Stimulated activated CD8-positive, alpha-beta memory T cell treated with anti-CD3 and anti-CD28 coated beads, Interleukin-15, amount 100 ng/mL, for 4 hours (primary cell): Measurements from ENCODE around the gene ELF3.
"Not testable (repeated sequence)": the region's sequence is repeated elsewhere in the genome, so short reads cannot be mapped to it uniquely, and the experiment has no call there.

Experiments
- DNase-seq, 2 donors: peaks; one replicate each; pipeline ENCODE4 v3.0.0-alpha.2; 2020; ENCODE audit warnings: low read depth in 2 of 2

Gene ELF3

GRCh38 chr1:202034683-202035462, 24.5 kb downstream of the ELF3 start:
- no peak for DNase-seq

GRCh38 chr1:202036595-202037387, 26.4 kb downstream of the ELF3 start:
- DNase-seq = no peak

GRCh38 chr1:202037706-202038296, 27.4 kb downstream of the ELF3 start:
- no peak for DNase-seq

- no peak for DNase-seq
These were observed 28.4 kb downstream of the ELF3 start for GRCh38 chr1:202038688-202039346.

- DNase-seq = no peak
These were observed 35.3 kb downstream of the ELF3 start for GRCh38 chr1:202045705-202046104.

- DNase-seq = no peak
These were observed 35.8 kb downstream of the ELF3 start for GRCh38 chr1:202046227-202046626.

DNA sequence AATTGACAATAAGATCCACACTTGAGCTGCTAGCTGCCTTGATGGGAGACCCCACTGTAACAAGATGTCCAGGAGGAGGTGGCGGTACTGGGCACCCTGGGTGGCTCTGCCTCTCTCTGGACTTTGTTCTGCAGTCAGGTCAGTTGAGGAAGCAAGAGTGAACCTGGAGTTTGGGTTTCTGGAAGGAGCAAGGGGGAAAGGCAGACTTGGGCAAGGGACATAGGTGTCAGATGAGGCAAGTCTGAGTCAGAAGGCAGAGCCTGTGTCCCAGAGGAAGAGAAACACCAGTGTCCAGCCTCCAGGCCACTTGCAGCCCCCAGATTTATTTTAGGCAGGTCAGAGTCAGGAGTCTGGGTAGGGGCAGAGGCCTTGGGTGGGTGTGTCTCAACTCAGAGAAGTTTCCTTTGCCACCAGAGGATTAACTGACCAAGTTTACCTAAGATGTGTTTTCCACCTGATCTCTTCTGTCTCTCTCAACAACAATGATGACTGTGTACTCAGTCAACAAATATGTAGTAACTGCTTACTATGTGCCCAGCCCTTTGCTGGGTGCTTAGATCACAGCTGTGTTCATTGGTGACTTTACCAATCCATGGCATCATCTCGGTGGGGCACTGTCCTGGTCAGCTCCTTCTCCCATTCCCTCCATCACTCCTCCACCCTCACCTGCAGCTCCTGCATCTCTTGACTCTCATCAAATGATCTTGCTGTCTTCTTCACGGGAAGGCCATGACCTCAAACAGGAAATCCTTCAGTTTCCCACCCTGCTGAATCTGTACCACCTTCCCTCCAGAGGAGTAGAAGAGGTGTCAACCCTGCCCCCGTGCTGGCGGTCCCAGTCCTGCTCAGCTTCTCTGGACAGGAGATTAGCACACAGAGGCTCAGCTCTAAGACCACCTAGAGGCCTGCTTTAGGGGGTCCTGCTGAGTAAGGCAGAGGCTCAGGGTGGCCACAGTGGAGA, 36.6 kb downstream of the ELF3 start:
- no peak for DNase-seq

DNA sequence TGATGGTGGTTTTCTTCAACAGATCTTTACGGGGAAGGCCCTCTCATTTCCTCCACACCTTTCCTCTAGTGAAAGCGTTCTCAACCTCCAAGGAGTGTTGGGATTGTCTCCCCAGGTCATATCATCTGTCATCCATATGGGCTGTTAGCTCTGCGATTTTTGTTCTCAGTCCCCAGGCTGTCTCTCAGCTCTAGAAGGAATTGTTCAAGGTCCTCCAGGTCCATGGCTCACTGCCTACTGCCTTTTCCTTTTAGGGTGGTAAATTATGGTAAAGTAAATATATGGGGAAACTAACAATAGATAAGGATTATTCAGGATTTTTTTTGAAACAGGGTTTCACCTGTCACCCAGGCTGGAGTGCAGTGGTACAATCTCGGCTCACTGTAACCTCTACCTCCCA, 37.6 kb downstream of the ELF3 start:
- DNase-seq = no peak

DNA sequence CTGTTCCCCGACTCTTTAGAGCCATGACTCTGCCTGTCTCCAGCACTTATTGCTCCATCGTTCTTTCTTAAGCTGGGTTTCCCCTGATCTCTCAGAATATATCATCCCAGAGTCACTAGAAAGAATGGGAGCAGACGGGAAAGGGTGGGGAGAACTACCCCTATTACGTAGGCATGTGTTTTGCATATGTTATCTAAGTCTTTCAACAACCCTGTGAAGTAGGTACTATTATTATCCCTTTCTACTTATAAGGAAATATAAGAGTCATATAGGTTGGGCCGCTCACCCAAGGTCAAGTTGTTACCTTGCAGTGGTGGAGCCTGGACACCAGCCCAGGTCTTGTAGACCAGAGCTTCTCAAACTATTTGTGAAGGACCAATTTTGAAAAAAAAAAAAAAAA, 38.7 kb downstream of the ELF3 start:
- DNase-seq = no peak

GRCh38 chr1:202054094-202054493, 43.7 kb downstream of the ELF3 start:
- no peak for DNase-seq

DNA sequence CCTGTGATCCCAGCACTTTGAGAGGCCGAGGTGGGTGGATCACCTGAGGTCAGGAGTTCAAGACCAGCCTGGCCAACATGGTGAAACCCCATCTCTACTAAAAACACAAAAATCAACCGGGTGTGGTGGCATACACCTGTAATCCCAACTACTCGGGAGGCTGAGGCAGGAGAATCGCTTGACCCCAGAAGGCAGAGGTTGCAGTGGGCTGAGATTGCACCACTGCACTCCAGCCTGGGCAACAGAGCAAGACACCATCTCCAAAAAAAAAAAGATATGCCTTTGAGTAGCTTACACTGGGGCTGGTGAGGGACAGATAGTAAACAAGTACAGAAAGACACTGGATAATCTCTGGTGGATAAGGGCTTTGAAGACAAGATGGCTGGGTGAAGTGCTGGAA, 44.3 kb downstream of the ELF3 start:
- not testable (repeated sequence) for DNase-seq

DNA sequence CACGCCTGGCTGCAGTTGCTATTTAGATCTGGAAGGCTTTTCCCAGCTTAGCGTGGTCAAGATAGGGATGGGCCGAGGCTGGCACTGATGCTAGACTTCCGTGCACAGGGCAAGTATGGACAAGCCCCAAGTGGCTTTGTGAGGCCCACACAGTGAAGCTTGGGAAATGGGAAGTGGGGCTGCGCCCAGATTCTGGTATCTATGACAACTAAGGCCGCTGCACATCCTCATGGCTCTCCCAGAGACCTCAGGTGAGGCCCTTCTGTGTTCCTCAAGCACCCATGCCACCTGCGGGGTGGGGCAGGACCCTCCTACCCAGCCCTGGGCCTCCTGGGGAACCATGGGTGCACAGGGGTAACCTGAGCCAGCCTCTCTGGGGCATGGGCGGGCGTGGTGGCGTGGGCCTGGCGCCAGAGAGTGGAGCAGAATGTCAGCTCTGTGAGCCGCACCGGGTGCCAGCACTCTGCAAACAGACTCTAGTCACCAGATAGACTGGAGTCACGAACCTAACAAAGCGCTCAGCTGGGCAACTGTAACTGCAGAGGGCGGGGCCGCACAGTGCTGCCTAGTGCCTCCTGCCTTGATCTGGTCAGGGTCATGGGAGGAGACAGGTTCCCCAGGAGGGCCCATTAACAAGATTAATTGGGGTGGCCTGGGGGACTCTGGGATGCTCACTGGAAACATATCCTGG, 46.4 kb downstream of the ELF3 start:
- DNase-seq = no peak

- not testable (repeated sequence) for DNase-seq
These were observed 46.9 kb downstream of the ELF3 start for GRCh38 chr1:202057335-202057704.

DNA sequence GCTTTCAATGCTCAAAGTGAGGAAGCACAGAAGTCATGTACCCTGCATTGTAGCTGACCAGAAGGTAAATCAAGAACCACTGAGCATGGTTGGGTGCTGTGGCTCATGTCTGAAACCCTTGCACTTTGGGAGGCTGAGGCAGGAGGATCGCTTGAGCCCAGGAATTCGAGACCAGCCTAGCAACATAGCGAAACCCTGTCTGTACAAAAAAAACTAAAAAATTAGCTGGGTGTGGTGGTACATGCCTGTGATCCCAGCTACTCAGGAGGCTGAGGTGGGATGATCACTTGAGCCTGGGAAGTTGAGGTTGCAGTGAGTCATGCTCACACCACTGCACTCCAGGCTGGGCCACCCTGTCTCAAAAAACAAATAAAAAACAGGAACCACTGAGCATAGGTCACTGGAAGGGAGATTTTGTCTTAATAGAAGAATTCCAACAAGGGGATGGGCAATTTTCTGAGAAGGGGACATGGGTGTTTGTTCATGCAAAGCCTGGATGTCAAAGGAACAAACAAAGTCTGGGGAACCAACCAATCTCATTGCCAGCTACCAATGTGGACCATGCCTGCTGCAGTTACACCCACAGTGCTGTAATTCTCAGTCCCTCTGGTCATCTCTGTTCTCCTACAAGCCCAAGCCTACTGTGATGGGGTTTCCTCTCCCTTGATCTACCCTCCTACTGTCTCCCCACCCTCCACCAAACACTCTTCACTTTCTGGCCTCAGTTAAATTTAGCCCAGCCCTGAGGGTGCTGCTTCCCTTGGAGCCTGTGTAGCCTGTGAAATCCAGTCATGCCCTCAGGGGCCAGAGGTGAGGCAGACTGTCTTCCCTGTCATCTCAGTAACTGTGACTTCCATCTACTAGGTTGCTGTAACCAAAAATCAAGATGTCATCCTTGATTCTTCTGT, 47.9 kb downstream of the ELF3 start:
- DNase-seq = no peak

DNA sequence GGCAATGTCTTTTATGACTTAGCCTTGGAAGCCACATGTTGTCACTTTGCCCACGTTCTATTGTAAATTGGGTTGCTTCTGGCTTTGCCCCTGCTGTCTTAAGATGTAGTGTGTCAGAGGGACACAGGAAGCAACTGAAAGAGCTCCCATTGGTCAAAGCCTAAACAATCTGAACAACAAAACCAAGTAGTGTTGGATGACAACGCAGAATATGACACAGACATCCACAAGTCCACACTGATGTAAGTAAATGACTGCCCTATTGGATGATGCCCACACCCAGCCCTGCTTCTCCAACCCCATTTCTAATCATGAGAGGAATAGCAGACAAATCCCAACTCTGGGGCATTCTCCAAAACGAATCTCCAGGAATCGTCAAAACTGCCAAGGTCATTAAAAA, 50.7 kb downstream of the ELF3 start:
- DNase-seq = no peak

- not testable (repeated sequence) for DNase-seq
These were observed 51.4 kb downstream of the ELF3 start for GRCh38 chr1:202061787-202062186.

GRCh38 chr1:202062636-202063035, 52.2 kb downstream of the ELF3 start:
- DNase-seq = not testable (repeated sequence)

DNA sequence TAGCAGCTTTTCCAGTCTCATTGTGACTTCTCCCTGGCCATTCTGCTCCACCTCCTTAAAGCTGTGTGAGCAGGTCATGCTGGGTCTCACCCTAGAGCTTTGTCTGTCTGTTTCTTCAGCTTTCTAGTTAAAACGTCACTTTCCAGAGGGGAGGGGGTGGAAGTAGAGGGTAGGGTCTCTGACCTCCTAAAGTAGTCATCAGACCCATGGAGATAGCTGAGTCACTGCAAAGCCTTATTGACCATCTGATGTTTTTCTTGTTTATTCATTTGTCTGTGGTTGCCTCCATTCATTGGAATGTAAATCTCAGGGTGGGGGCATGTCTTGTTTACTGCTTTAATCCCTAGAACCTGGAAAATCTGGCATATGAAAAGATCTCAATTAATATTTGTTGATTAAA, 52.7 kb downstream of the ELF3 start:
- DNase-seq = no peak

GRCh38 chr1:202064889-202065312, 54.5 kb downstream of the ELF3 start:
- not testable (repeated sequence) for DNase-seq
